Activated naive CD8-positive, alpha-beta T cell treated with anti-CD3 and anti-CD28 coated beads, Interleukin-2, amount 50 U/mL, for 24 hours (primary cell): ENCODE measurements around the gene MYRFL.
"Not testable (repeated sequence)": the region's sequence is repeated elsewhere in the genome, so short reads cannot be mapped to it uniquely, and the experiment has no call there.

ENCODE experiments used
- ATAC-seq: fragments of 150-1000 bp; cut with Tn5 transposase; one replicate; pipeline ENCODE4 v1.10.0; 2021
- DNase-seq: peaks from one replicate; pipeline ENCODE4 v3.0.0; 2021
- H3K27ac Mint-ChIP-seq: one replicate; pipeline ENCODE4 v1.8.0; 2021; ENCODE audit warnings: mild to moderate bottlenecking, mixed read lengths
- H3K27me3 Mint-ChIP-seq: one replicate; pipeline ENCODE4 v1.8.0; 2021; ENCODE audit warnings: mixed read lengths
- H3K36me3 Mint-ChIP-seq: one replicate; pipeline ENCODE4 v1.8.0; 2021; ENCODE audit warnings: low read depth, mixed read lengths
- H3K4me1 Mint-ChIP-seq: one replicate; pipeline ENCODE4 v1.8.0; 2021; ENCODE audit warnings: mixed read lengths
- H3K4me3 Mint-ChIP-seq: one replicate; pipeline ENCODE4 v1.8.0; 2021; ENCODE audit warnings: mild to moderate bottlenecking, moderate library complexity, mixed read lengths
- H3K9me3 Mint-ChIP-seq: one replicate; pipeline ENCODE4 v1.8.0; 2021; ENCODE audit warnings: mixed read lengths

Gene MYRFL

DNA sequence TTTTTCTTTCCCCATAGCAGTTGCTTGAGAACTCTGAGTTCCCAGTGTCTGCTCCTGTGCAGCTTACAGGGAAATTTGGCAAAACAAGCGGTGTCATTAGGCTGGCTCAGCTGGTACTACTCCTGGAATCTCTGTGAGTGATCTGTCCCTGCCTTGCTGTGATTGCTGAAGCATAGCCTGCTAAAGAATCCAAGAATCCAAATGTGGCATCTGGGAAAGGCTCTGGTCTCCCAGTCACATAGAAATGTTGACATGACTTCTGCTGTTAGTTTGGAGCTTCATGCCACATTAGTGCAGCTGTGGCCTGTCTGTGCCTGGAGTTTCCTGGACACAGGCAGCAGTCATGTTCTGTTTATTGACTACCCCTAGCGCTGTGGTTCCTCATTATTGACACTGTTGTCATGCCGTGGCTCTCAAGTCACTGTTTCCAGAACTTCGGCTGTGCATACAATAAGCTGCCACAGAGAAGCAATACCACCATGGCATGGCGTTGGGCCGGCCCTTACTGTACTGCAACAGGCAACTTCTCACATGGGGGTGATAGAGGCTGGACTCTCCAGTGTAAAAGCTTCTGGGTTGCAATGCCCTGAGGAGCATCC lies 166.8 kb downstream of the MYRFL start:
- Mint-ChIP-seq H3K4me3 (no peak overlapping the region), H3K36me3 (no peaks in the 10 kb centered on the region), H3K9me3 (peaks cover 4% of the 10 kb centered on the region), H3K27ac (no peak overlapping the region), H3K27me3 (peaks cover 2% of the 10 kb centered on the region), H3K4me1 (no peaks in the 10 kb centered on the region)
- DNase-seq: no peak
- no peak for ATAC-seq

DNA sequence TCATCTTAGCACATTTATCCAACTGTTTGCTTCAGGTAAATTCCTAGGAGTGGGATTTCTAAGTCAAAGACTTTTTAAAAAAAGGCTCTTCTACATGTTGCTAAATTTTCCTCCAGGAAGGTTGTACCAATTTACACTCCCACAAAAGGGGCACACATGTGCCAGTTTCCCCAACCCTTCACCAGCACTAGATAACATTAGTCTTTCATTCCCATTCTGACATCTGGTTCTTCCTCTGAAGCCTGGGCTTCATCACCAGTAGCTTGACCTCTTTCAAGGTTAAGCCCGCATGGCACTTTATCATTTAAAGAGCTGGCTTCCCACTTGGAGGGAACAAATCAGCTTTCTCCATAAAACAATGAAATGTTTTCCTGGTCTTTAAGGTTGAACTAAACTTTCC lies 168.4 kb downstream of the MYRFL start:
- H3K27me3 Mint-ChIP-seq: peaks cover 2% of the 10 kb centered on the region
- no peaks in the 10 kb centered on the region for H3K36me3 Mint-ChIP-seq
- no peaks in the 10 kb centered on the region for H3K4me1 Mint-ChIP-seq
- no peak overlapping the region for H3K4me3 Mint-ChIP-seq
- peaks cover 4% of the 10 kb centered on the region for H3K9me3 Mint-ChIP-seq
- no peak overlapping the region for H3K27ac Mint-ChIP-seq
- DNase-seq (no peak), ATAC-seq (no peak)

DNA sequence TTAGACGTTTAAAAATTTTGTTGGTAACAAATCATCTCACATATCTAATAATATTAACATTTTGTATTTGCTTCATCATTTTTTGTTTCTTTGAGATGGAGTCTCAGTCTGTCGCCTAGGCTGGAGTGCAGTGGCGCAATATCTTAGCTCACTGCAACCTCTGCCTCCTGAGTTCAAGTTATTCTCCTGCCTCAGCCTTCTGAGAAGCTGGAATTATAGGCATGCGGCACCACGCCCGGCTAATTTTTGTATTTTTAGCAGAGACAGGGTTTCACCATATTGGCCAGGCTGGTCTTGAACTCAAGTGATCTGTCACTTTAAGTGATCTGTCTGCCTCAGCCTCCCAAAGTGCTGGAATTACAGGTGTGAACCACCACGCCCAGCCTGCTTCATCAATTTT lies 169.1 kb downstream of the MYRFL start:
- H3K9me3 Mint-ChIP-seq, H3K4me3 Mint-ChIP-seq, H3K27ac Mint-ChIP-seq, H3K27me3 Mint-ChIP-seq, H3K4me1 Mint-ChIP-seq, DNase-seq, H3K36me3 Mint-ChIP-seq, ATAC-seq: not testable (repeated sequence)

DNA sequence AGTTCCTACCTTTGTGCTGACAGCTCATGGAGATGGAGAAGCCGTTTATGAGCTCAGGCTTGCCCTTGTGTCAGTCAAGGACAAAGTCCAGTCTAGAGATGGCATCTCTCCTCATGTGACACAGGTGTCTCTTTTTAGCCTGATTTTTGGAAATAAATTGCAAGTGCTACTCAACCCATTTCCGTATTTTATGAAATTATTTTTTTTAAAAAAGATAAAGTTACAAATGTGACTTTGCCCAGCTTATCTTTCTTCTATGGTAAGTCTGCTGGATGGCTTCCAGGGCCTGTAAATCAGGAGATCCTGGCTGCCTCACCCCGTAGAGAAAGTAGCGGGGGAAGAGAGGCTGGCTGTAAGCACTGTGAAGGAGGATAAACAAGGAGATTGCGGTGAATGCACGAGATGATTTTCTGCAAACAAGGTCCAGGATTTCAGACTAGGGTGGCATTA lies 169.7 kb downstream of the MYRFL start:
- Mint-ChIP-seq H3K27ac (no peak overlapping the region), H3K4me3 (no peak overlapping the region), H3K36me3 (no peaks in the 10 kb centered on the region), H3K9me3 (peaks cover 4% of the 10 kb centered on the region), H3K27me3 (peaks cover 2% of the 10 kb centered on the region), H3K4me1 (no peaks in the 10 kb centered on the region)
- no peak for DNase-seq
- ATAC-seq: no peak

DNA sequence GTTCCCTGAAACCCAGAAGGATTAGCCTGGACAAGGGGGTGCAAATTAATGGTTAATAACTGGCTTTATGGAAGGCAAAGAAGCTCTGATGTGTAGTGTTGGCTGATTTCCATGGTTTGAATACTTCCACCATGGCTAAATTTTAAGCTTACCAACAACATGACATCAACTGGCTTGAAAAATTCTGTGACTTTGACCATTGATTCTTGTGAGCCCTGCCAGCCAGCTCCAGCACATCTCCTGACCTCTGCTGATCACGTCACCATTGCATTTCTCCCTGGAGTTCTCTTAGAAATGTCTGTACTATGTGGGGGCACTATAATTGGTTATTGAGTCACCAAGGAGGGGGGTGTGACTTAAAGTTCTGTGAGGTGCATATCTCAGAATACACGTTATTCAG lies 171.2 kb downstream of the MYRFL start:
- no peaks in the 10 kb centered on the region for H3K4me1 Mint-ChIP-seq
- DNase-seq: no peak
- H3K4me3 Mint-ChIP-seq: no peak overlapping the region
- H3K27me3 Mint-ChIP-seq: peaks cover 2% of the 10 kb centered on the region
- H3K27ac Mint-ChIP-seq: no peak overlapping the region
- no peak for ATAC-seq
- H3K9me3 Mint-ChIP-seq: peaks cover 4% of the 10 kb centered on the region
- no peaks in the 10 kb centered on the region for H3K36me3 Mint-ChIP-seq

DNA sequence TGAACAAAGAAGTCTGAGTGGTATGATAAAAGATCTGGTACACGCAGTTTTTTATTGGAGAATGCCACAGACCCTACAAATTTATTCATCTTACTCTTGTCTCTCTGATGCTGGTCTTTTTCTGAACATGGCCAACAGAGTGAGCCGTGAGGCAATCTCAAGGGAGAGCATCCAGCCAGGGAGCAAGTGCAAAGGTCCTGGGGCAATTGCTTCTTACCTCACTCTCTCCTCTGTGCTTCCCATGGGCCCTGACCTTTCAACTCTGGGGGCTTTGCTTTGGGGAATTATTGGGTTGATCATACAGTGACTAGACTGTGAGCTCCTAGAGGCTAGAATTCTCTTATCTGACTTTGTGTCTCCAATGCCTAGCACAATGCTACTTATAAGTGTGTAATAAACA lies 171.7 kb downstream of the MYRFL start:
- H3K27me3 Mint-ChIP-seq: peaks cover 2% of the 10 kb centered on the region
- H3K27ac Mint-ChIP-seq: no peak overlapping the region
- no peak for DNase-seq
- H3K9me3 Mint-ChIP-seq: peaks cover 4% of the 10 kb centered on the region
- H3K4me3 Mint-ChIP-seq: no peak overlapping the region
- no peaks in the 10 kb centered on the region for H3K36me3 Mint-ChIP-seq
- H3K4me1 Mint-ChIP-seq: no peaks in the 10 kb centered on the region
- ATAC-seq: no peak

DNA sequence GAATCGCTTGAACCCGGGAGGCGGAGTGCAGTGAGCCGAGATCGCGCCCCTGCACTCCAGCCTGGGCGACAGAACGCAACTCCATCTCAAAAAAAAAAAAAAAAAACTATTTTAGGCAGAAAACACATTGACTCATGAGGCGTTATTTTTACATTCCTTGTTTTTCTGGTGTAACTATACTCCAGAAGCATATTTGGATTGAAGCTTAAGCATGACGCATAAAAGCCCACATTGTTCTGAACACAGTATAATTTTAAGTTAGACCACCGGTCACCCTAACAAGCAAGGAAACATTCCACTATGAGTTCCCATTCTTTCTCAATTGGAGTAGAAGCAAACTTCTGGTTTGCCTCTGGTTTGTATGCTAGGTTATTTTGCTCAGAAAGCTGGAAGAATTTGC lies 173.0 kb downstream of the MYRFL start:
- H3K9me3 Mint-ChIP-seq: peaks cover 4% of the 10 kb centered on the region
- no peaks in the 10 kb centered on the region for H3K36me3 Mint-ChIP-seq
- no peak overlapping the region for H3K4me3 Mint-ChIP-seq
- H3K27me3 Mint-ChIP-seq: peaks cover under 1% of the 10 kb centered on the region
- no peak for DNase-seq
- ATAC-seq: no peak
- no peaks in the 10 kb centered on the region for H3K4me1 Mint-ChIP-seq
- no peak overlapping the region for H3K27ac Mint-ChIP-seq

DNA sequence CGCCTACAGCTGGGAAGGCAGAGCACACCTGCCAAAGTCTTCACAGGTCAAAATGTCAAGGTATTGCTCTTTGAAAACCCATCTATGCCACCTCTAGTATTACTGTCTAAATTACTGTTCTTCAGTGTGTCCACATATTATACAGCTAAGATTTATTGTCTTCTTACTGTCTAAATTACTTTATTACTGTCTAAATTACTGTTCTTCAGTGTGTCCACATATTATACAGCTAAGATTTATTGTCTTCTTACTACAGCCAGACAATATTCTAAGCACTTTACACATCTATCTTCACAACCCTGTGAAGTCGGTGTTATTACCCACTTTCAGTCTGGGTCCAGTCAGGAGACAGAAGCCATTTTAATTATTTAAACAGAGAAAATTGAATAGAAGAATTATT lies 173.9 kb downstream of the MYRFL start:
- ATAC-seq (no peak), DNase-seq (no peak)
- Mint-ChIP-seq H3K9me3 (no peaks in the 10 kb centered on the region), H3K36me3 (no peaks in the 10 kb centered on the region), H3K27ac (no peak overlapping the region), H3K4me3 (no peak overlapping the region), H3K27me3 (peaks cover 2% of the 10 kb centered on the region), H3K4me1 (no peaks in the 10 kb centered on the region)

DNA sequence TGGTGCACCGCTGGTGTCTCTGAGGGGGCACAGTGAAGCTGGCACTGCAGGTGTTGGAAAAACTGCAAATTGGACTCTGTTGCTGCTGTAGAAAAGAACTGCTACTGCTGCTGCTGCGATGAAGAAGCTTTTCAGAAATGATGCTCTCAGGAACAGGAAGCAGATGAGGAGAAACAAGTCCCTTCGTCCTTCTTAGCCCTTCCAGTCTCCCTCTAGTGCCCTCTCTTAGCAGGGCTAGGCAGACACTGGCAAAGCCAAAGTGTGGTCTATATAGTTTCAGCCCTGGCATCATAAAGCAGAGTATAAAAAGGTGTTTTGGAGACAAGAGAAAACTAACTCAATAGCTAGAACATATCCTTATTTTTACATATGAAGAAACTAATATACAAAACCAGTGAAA lies 174.5 kb downstream of the MYRFL start:
- no peaks in the 10 kb centered on the region for H3K4me1 Mint-ChIP-seq
- no peaks in the 10 kb centered on the region for H3K36me3 Mint-ChIP-seq
- H3K9me3 Mint-ChIP-seq: no peaks in the 10 kb centered on the region
- ATAC-seq: no peak
- H3K4me3 Mint-ChIP-seq: no peak overlapping the region
- peaks cover 2% of the 10 kb centered on the region for H3K27me3 Mint-ChIP-seq
- H3K27ac Mint-ChIP-seq: no peak overlapping the region
- DNase-seq: no peak

DNA sequence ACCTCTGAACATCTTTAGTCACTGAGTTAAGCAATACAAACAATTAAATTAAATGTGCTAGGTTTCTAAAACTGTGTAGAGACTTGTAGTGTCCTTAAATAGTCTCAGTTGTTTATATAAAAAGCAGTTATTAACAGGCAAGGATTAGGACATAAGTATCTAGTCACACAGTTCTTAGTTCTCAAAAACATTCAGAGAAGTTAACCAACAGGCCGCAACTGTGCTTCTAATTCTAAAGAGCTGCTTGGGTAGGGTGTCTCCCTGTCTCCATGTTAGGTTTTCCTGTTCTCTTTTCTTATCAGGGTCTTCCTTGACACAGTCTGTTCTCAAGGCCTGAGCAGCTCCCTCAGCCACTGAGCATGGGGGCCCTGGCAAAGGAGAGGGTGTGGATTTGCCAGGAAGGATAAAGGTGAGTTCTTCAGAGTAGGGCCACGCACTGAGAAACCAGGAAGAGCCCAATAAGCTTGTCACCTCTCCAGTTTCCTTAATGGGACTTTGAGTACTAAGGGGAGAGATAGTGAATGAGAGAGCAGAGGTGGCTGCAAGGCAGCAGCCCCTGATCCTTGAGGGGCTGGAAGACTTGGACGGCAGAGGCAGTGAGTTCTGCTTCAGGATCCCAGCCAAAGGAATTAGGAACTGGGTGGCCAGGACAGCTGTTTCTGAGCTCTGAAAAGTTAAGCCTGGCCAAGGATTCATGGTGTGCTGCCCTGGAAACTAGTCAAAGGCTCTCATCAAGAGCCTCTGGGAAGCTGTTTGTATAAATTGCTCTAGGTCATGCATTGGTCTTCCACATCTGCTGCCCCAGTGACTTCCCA lies 177.3 kb downstream of the MYRFL start:
- H3K9me3 Mint-ChIP-seq: no peaks in the 10 kb centered on the region
- H3K27me3 Mint-ChIP-seq: peaks cover 2% of the 10 kb centered on the region
- H3K27ac Mint-ChIP-seq: no peak overlapping the region
- no peaks in the 10 kb centered on the region for H3K36me3 Mint-ChIP-seq
- no peak for DNase-seq
- H3K4me3 Mint-ChIP-seq: no peak overlapping the region
- ATAC-seq: no peak
- no peaks in the 10 kb centered on the region for H3K4me1 Mint-ChIP-seq

DNA sequence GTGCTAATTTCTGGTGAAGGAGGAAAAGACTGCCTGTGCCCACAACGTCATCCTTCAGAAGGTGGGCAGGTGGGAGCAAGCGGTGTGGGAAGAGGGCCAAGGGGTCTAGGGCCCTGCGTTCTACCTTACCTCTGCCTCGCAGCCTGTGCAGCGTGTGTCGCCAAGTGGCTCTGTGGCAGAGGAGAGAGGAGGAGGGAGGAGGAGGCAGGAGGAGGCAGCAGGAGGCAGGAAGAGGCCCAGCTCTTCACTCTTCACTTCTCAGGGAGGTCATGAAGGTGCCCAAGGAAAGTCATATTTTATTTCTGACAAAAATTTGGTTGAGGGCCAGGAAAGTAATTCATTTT lies 177.9 kb downstream of the MYRFL start:
- no peak for DNase-seq
- Mint-ChIP-seq H3K27me3 (peaks cover 2% of the 10 kb centered on the region), H3K36me3 (no peaks in the 10 kb centered on the region), H3K27ac (no peak overlapping the region), H3K4me3 (no peak overlapping the region), H3K4me1 (no peaks in the 10 kb centered on the region), H3K9me3 (no peaks in the 10 kb centered on the region)
- no peak for ATAC-seq

DNA sequence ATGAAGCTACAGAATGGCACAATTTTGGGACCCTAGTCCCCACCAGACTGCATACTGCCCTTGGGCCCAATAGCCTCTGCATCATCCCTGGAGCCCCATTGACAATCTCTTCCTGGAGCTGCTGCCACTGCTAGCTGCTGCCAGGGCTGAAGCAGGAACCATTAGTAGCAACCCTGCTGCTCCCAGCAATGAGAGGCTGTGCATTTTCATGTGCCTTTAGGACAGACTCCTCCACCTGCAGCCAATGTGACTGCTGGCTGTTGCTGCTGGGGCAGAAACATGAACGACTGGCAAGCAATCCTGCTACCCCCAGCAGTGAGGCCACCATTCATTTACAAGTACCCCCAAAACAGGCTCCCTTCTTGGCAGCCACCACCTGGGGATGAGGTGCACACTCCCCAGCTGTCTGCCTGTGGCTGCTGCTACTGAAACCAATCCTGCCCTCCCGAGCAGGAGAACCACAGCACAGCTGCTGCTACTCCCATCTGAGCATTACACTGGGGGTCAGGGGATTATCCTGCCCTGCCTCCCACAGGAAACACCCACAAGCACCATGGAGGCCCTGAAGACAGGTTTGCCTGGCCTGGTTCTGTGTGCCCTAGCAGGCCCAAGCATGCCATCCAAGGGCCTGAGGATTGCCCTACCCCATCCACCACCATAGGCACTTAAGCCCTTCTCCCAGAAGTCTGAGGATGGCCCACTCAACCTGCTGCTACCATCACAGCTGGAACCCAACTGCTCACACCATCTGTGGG lies 181.0 kb downstream of the MYRFL start:
- Mint-ChIP-seq H3K36me3 (no peaks in the 10 kb centered on the region), H3K4me3 (no peak overlapping the region), H3K27ac (no peak overlapping the region), H3K4me1 (no peaks in the 10 kb centered on the region), H3K27me3 (peaks cover 2% of the 10 kb centered on the region), H3K9me3 (peaks cover 16% of the 10 kb centered on the region)
- ATAC-seq: no peak
- DNase-seq: no peak

DNA sequence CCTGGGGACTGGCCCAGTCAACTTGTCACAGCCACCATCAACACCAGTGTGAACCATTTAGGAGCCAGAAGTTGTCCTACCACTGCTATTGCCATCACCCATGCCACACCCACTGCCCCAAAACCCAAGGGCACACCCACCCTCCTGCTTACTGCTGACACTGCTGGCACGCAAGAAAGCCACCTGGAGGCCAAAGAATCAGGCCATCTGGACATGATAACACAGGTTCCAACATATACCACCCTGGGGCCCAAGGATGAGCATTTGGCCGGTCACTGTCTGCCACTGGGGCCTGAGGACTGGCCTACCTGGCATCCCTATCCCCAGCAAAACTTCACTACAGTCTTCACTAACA lies 181.6 kb downstream of the MYRFL start:
- Mint-ChIP-seq H3K4me1 (no peaks in the 10 kb centered on the region), H3K27ac (no peak overlapping the region), H3K9me3 (peaks cover 16% of the 10 kb centered on the region), H3K27me3 (peaks cover 2% of the 10 kb centered on the region), H3K4me3 (no peak overlapping the region), H3K36me3 (no peaks in the 10 kb centered on the region)
- DNase-seq: no peak
- ATAC-seq: no peak

DNA sequence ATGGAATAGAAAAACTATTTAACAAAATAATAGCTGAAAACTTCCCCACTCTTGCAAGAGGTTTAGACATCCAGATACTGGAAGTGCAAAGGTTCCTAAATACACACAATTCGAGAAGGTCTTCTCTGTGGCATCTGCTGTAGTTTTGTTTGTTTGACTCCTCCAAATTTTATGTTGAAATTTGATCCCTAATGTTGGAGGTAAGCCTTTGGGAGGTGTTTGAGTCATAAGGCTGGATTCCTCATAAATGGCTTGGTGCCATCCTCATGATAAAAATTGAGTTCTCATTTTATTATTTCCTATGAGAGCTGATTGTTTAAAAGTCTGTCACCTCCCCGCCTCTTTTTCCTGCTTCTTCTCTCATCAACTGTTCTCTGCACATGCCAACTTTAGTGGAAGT lies 182.7 kb downstream of the MYRFL start:
- peaks cover 16% of the 10 kb centered on the region for H3K9me3 Mint-ChIP-seq

More for the DNA sequence above, 182.7 kb downstream of the MYRFL start:
- ATAC-seq (no peak), DNase-seq (no peak)
- H3K27me3 Mint-ChIP-seq: peaks cover 2% of the 10 kb centered on the region
- H3K4me1 Mint-ChIP-seq: no peaks in the 10 kb centered on the region
- H3K36me3 Mint-ChIP-seq: no peaks in the 10 kb centered on the region
- H3K27ac Mint-ChIP-seq: no peak overlapping the region
- no peak overlapping the region for H3K4me3 Mint-ChIP-seq
